Fibroblast of lung (primary cell): ENCODE measurements around the gene WDR46. TPM values are rescaled to one million over a fixed set of nuclear protein-coding genes. Genes with fewer than 3 reads are reported as not detected.

Source experiments
- DNase-seq, 2 donors: peaks; one replicate each; pipeline versions ENCODE4 v3.0.0 to v3.0.0-alpha.2; 2010; ENCODE audit warnings: low read depth in 2 of 2
- H2AFZ ChIP-seq: 2 replicates; pipeline ENCODE4 v1.5.1; 2012; ENCODE audit warnings: low read length, control low read depth, inconsistent platforms
- H3K27ac ChIP-seq: 2 replicates; pipeline ENCODE4 v1.5.1; 2011; ENCODE audit warnings: low read length, control low read depth; ENCODE audit not compliant: insufficient read depth
- H3K27me3 ChIP-seq: 2 replicates; pipeline ENCODE4 v1.5.1; 2011; ENCODE audit warnings: mild to moderate bottlenecking, low read length; ENCODE audit not compliant: control insufficient read depth, insufficient read depth
- H3K36me3 ChIP-seq: 2 replicates; pipeline ENCODE4 v1.5.1; 2011; ENCODE audit warnings: low read length; ENCODE audit not compliant: control insufficient read depth, insufficient read depth
- H3K4me1 ChIP-seq: 2 replicates; pipeline ENCODE4 v1.5.1; 2011; ENCODE audit warnings: low read length; ENCODE audit not compliant: control insufficient read depth, insufficient read depth; ENCODE audit errors: extremely low read depth
- H3K4me2 ChIP-seq: 2 replicates; pipeline ENCODE4 v1.5.1; 2011; ENCODE audit warnings: low read length, control low read depth; ENCODE audit not compliant: insufficient read depth; ENCODE audit errors: extremely low read depth
- H3K4me3 ChIP-seq, 4 experiments: fragments of 200-600 bp in 1 of 4; sonication (generic) in 1 of 4; replicated peaks in 1 of 4; 2 replicates each; pipeline ENCODE4 v1.5.1; 2011 to 2016; ENCODE audit warnings: low read length in 4 of 4, low read depth in 3 of 4, mild to moderate bottlenecking in 3 of 4, control low read depth in 2 of 4, inconsistent platforms in 1 of 4, mixed read lengths in 1 of 4; ENCODE audit not compliant: insufficient read depth in 1 of 4; ENCODE audit errors: control extremely low read depth in 1 of 4
- H3K79me2 ChIP-seq: 2 replicates; pipeline ENCODE4 v1.5.1; 2012; ENCODE audit warnings: mild to moderate bottlenecking, low read length, inconsistent platforms; ENCODE audit not compliant: control insufficient read depth, insufficient read depth
- H3K9ac ChIP-seq: 2 replicates; pipeline ENCODE4 v1.5.1; 2011; ENCODE audit warnings: mild to moderate bottlenecking, low read length, control low read depth; ENCODE audit not compliant: insufficient read depth
- H3K9me3 ChIP-seq: 2 replicates; pipeline ENCODE4 v1.5.1; 2012; ENCODE audit warnings: low read depth, low read length; ENCODE audit not compliant: control insufficient read depth, insufficient read depth
- H4K20me1 ChIP-seq: 2 replicates; pipeline ENCODE4 v1.5.1; 2011; ENCODE audit warnings: low read length; ENCODE audit not compliant: control insufficient read depth, insufficient read depth; ENCODE audit errors: extremely low read depth
- CTCF ChIP-seq, 2 donors: IDR thresholded peaks in 1 of 2; conservative IDR thresholded peaks in 1 of 2; 1 replicate in 1 of 2; 2 replicates in 1 of 2; pipeline ENCODE4 v1.5.1; 2011 to 2012; ENCODE audit warnings: low read length in 2 of 2, control low read depth in 1 of 2, inconsistent platforms in 1 of 2, low read depth in 1 of 2, mild to moderate bottlenecking in 1 of 2
- EZH2 ChIP-seq: IDR thresholded peaks from 2 replicates; pipeline ENCODE4 v1.5.1; 2012; ENCODE audit warnings: low read length, control low read depth, mild to moderate bottlenecking; ENCODE audit errors: missing control alignments
- polyA plus RNA-seq, 2 donors: library from polyadenylated mRNA; depleted of rRNA in 1 of 2; stranded (reverse) in 1 of 2; unstranded in 1 of 2; fragments of >200 nt; gene quantifications; 2 replicates each; pipeline ENCODE4 v1.2.1, GENCODE V29; 2011 to 2012; ENCODE audit warnings: missing spikeins in 1 of 2
- total RNA-seq: library from RNA; depleted of rRNA; stranded (reverse); fragments of >200 nt; gene quantifications from 2 replicates; pipeline ENCODE4 v1.2.1, GENCODE V29; 2014

The WDR46 gene
- total and polyA plus RNA-seq, 2 donors (not counting 1 experiment from before 2014, with no cell fraction given): 31.1 to 55.2 TPM

GRCh38 chr6:33318426-33319073, 29.5 kb upstream of the WDR46 start:
- TF ChIP-seq CTCF (conservative IDR thresholded peaks at IDR 0.05 in 1 of 2, IDR thresholded peaks at IDR 0.05 in 1 of 2; ENCODE audit: low read depth in 1 of 2, low read length in 2 of 2) (no peak), EZH2 (no peak)
- Histone ChIP-seq H3K79me2 (peaks cover 47% of the 10 kb centered on the region), H3K9me3 (no peaks in the 10 kb centered on the region), H3K27ac (peak overlapping the region; percentile 46), H4K20me1 (no peaks in the 10 kb centered on the region), H3K4me1 (peaks cover 40% of the 10 kb centered on the region), H2AFZ (no peak overlapping the region), H3K27me3 (no peaks in the 10 kb centered on the region), H3K4me3 (peak overlapping the region; percentile 11 to 73 (median 46)), H3K9ac (peak overlapping the region; percentile 10), H3K36me3 (peaks cover 14% of the 10 kb centered on the region), H3K4me2 (peak overlapping the region; percentile 82)
- DNase-seq: no peak

GRCh38 chr6:33317669-33318425, 28.8 kb upstream of the WDR46 start, which contains the start of gene ZBTB22:
Gene ZBTB22, minus strand, starts transcription at chr6:33317744. Its CDS starts 828 bp downstream, at chr6:33316916.
- peak within 1 kb of the TSS; percentile 82 for H3K4me2 ChIP-seq
- H3K9me3 ChIP-seq: no peaks in the 10 kb centered on the region
- peak within 1 kb of the TSS; percentile 53 to 73 (median 58) for H3K4me3 ChIP-seq
- TF ChIP-seq CTCF (conservative IDR thresholded peaks at IDR 0.05 in 1 of 2, IDR thresholded peaks at IDR 0.05 in 1 of 2; ENCODE audit: low read depth in 1 of 2, low read length in 2 of 2): no peak
- TF ChIP-seq EZH2: no peak
- H3K79me2 ChIP-seq: peaks cover 54% of the 10 kb centered on the region
- peak within 1 kb of the TSS; percentile 47 for H2AFZ ChIP-seq
- H4K20me1 ChIP-seq: no peaks in the 10 kb centered on the region
- H3K4me1 ChIP-seq: peaks cover 40% of the 10 kb centered on the region
- peak within 1 kb of the TSS; percentile 53 for H3K9ac ChIP-seq
- peak; percentile 99 for DNase-seq
- no peaks in the 10 kb centered on the region for H3K27me3 ChIP-seq
- H3K36me3 ChIP-seq: peaks cover 14% of the 10 kb centered on the region
- peak within 1 kb of the TSS; percentile 71 for H3K27ac ChIP-seq

- no peak overlapping the region for H3K4me2 ChIP-seq
- H3K36me3 ChIP-seq: peaks cover 14% of the 10 kb centered on the region
- DNase-seq: no peak
- no peak overlapping the region for H3K9ac ChIP-seq
- TF ChIP-seq CTCF (conservative IDR thresholded peaks at IDR 0.05 in 1 of 2, IDR thresholded peaks at IDR 0.05 in 1 of 2; ENCODE audit: low read depth in 1 of 2, low read length in 2 of 2) (no peak), EZH2 (no peak)
- H3K27me3 ChIP-seq: no peaks in the 10 kb centered on the region
- no peaks in the 10 kb centered on the region for H3K9me3 ChIP-seq
- no peaks in the 10 kb centered on the region for H4K20me1 ChIP-seq
- H3K27ac ChIP-seq: no peak overlapping the region
- H3K79me2 ChIP-seq: peaks cover 55% of the 10 kb centered on the region
- H3K4me3 ChIP-seq: peak overlapping the region; percentile 36 to 60 (median 46)
- H3K4me1 ChIP-seq: peaks cover 40% of the 10 kb centered on the region
- no peak overlapping the region for H2AFZ ChIP-seq
Measured at GRCh38 chr6:33317419-33317668, 28.3 kb upstream of the WDR46 start.
